Measurements from ENCODE around the gene PRSS2.

- TF ChIP-seq POLR2A (IDR thresholded peaks at IDR 0.05) (no peak), POLR2AphosphoS5 (IDR thresholded peaks at IDR 0.05) (no peak)
- TF ChIP-seq, protein P1, sequence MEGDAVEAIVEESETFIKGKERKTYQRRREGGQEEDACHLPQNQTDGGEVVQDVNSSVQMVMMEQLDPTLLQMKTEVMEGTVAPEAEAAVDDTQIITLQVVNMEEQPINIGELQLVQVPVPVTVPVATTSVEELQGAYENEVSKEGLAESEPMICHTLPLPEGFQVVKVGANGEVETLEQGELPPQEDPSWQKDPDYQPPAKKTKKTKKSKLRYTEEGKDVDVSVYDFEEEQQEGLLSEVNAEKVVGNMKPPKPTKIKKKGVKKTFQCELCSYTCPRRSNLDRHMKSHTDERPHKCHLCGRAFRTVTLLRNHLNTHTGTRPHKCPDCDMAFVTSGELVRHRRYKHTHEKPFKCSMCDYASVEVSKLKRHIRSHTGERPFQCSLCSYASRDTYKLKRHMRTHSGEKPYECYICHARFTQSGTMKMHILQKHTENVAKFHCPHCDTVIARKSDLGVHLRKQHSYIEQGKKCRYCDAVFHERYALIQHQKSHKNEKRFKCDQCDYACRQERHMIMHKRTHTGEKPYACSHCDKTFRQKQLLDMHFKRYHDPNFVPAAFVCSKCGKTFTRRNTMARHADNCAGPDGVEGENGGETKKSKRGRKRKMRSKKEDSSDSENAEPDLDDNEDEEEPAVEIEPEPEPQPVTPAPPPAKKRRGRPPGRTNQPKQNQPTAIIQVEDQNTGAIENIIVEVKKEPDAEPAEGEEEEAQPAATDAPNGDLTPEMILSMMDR (IDR thresholded peaks at IDR 0.05) = no peak
Observed at GRCh38 chr7:142808461-142808801, 37.7 kb downstream of the PRSS2 start.
